ENCODE results near the gene TM4SF4.

The TM4SF4 gene

GRCh38 chr3:149464542-149465328 lies 9.8 kb upstream of the TM4SF4 start:
- H3K27me3 ChIP-seq (ENCODE audit: insufficient read depth, low read depth, severe bottlenecking), result no peaks in the 10 kb centered on the region
- TF ChIP-seq, protein P1, sequence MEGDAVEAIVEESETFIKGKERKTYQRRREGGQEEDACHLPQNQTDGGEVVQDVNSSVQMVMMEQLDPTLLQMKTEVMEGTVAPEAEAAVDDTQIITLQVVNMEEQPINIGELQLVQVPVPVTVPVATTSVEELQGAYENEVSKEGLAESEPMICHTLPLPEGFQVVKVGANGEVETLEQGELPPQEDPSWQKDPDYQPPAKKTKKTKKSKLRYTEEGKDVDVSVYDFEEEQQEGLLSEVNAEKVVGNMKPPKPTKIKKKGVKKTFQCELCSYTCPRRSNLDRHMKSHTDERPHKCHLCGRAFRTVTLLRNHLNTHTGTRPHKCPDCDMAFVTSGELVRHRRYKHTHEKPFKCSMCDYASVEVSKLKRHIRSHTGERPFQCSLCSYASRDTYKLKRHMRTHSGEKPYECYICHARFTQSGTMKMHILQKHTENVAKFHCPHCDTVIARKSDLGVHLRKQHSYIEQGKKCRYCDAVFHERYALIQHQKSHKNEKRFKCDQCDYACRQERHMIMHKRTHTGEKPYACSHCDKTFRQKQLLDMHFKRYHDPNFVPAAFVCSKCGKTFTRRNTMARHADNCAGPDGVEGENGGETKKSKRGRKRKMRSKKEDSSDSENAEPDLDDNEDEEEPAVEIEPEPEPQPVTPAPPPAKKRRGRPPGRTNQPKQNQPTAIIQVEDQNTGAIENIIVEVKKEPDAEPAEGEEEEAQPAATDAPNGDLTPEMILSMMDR (IDR thresholded peaks at IDR 0.05; ENCODE audit: low read depth, low read length), result no peak
- no peak overlapping the region for H3K4me3 ChIP-seq (ENCODE audit: low read depth, low read length)
- H3K9me3 ChIP-seq (ENCODE audit: severe bottlenecking), result no peaks in the 10 kb centered on the region
- H3K27ac ChIP-seq, result no peak overlapping the region
- no peaks in the 10 kb centered on the region for H3K36me3 ChIP-seq
- DNase-seq, result no peak

GRCh38 chr3:149465351-149465883 lies 9.1 kb upstream of the TM4SF4 start:
- no peak for DNase-seq
- no peak overlapping the region for H3K4me3 ChIP-seq (ENCODE audit: low read depth, low read length)
- no peak overlapping the region for H3K27ac ChIP-seq

DNA sequence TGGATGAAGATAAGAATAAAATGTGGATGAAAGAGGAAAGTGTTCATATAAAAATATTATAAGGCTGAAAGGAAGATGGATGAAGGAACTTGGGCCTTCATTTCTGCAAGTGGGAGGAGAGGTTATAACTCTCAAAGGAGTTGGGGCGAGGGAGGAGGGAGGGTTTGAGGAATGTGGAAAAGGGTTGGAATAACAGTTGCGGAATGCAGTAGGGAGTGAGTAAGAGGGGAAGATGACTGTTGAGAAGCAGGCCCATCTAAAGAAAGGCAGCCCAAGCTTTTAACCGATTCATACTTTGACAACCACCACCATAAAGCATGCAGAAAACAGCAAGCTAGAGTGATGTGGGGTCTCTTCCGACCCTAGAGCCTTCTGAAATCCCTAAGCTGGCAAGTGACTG lies 8.3 kb upstream of the TM4SF4 start:
- Histone ChIP-seq H3K36me3 (no peaks in the 10 kb centered on the region), H3K27me3 (ENCODE audit: insufficient read depth, low read depth, severe bottlenecking) (no peaks in the 10 kb centered on the region), H3K9me3 (ENCODE audit: severe bottlenecking) (no peaks in the 10 kb centered on the region), H3K4me3 (ENCODE audit: low read depth, low read length) (no peak overlapping the region), H3K27ac (no peak overlapping the region)
- DNase-seq, result no peak
- TF ChIP-seq, protein P1 (IDR thresholded peaks at IDR 0.05; ENCODE audit: low read depth, low read length), result no peak

More at GRCh38 chr3:149465351-149465883, 9.1 kb upstream of the TM4SF4 start:
- TF ChIP-seq, protein P1 (IDR thresholded peaks at IDR 0.05; ENCODE audit: low read depth, low read length), result no peak
- no peaks in the 10 kb centered on the region for H3K9me3 ChIP-seq (ENCODE audit: severe bottlenecking)
- no peaks in the 10 kb centered on the region for H3K36me3 ChIP-seq
- H3K27me3 ChIP-seq (ENCODE audit: insufficient read depth, low read depth, severe bottlenecking), result no peaks in the 10 kb centered on the region

DNA sequence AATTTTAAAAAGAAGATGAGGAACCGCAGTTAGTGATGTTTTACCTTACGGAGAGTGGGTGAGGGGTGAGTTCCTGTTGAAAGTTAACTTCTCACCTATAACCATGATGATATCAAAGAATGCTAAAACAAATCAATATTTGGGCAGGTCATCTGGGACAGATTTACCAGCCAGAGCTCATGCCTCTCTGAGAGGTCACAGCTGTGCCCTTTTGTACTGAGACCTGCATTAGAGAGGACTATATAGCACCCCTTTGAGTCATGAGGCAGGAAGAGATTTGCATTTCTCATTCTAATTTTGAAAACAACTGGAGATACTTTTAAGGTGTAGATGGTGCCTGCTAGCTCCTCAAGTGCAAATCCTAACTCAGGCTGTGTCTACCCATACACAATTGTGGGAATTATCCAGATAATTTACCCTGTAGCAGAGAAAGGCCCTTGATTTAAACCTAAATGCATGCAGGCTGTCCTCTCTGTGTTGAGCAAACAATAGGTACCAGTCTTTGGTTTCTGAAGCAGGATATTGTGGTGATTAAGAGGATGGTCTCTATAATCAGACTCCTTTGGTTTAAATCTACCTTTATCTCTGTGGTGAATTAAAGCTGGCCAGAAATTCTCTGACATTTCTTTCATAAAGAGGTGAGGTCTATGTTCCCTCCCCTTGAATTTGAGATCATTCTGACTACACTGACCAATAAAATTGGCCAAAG lies 5.8 kb upstream of the TM4SF4 start:
- TF ChIP-seq, protein P1 (IDR thresholded peaks at IDR 0.05; ENCODE audit: low read depth, low read length), result no peak
- no peaks in the 10 kb centered on the region for H3K9me3 ChIP-seq (ENCODE audit: severe bottlenecking)
- H3K36me3 ChIP-seq, result no peaks in the 10 kb centered on the region
- no peak overlapping the region for H3K27ac ChIP-seq
- H3K4me3 ChIP-seq (ENCODE audit: low read depth, low read length), result no peak overlapping the region
- H3K27me3 ChIP-seq (ENCODE audit: insufficient read depth, low read depth, severe bottlenecking), result no peaks in the 10 kb centered on the region
- DNase-seq, result no peak

DNA sequence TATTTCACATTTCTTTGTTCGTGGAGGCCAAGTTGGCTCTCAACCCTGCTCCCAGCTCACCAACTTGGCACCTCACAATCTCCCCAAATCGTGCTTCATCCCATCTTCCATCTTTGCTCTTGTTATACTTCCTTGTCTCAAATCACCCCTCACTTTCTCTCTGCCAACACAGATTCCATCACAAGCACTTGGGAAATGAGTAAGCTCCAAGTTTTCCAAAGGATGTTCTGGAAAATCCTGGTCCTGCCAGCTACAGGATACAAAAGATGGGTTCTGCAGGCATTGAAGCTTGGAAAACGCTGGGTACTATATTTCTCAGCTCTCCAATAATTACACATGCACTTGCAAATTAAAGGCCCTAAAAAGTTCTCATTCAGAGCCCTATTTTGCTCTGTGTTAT lies 4.1 kb upstream of the TM4SF4 start:
- Histone ChIP-seq H3K27me3 (ENCODE audit: insufficient read depth, low read depth, severe bottlenecking) (no peaks in the 10 kb centered on the region), H3K4me3 (ENCODE audit: low read depth, low read length) (no peak overlapping the region), H3K9me3 (ENCODE audit: severe bottlenecking) (no peaks in the 10 kb centered on the region), H3K36me3 (no peaks in the 10 kb centered on the region), H3K27ac (no peak overlapping the region)
- no peak for DNase-seq
- TF ChIP-seq, protein P1 (IDR thresholded peaks at IDR 0.05; ENCODE audit: low read depth, low read length), result no peak
